ENCODE results near the gene KRT78.
"Not testable (repeated sequence)": the region's sequence is repeated elsewhere in the genome, so short reads cannot be mapped to it uniquely, and the experiment has no call there.

Gene KRT78

DNA sequence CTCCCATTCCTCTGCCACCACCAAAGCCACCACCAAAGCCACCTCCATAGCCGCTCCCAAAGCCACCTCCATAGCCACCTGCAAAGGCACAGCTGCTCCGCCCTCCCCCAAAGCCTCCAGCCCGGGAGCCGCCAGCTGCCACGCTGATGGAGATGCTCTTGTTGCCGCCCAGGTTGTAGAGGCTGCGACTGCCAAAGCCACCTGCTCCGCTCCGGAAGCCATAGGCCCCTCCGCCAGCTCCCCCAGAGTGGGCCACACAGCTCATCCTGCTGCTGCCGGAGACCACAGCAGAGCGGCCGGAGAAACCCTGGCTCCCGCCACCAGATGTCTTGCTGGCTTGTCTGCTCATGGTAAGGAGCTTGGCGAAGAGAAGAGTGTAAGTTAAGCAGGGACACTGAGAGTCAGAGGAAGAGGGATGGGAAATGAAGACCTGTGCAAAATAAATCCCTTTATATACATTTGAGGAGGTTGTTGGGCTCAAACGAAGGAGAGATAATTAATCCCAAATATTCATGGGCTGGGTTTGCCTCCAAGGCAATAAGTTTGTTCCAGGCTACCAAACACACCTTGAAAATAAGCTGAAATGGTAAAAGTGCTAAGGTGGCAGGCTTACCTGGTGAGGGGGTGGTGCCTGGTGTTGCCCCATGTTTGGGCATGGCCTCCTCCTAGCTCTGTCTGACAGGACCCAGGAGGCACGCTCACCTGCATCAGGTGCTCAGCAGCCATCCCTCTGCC, 52.9 kb downstream of the KRT78 start, which contains the start of gene KRT3:
KRT3 (minus strand) TSS at position 424 of the 735 bp plus-strand sequence; CDS start at position 349, 75 bp downstream.
- H3K27me3 ChIP-seq (ENCODE audit: control insufficient read depth, insufficient read depth, low read length, poor library complexity, severe bottlenecking): no peaks in the 10 kb centered on the region
- H3K4me3 ChIP-seq (ENCODE audit: insufficient read depth, low read depth, low read length): no peak within 1 kb of the TSS
- H3K36me3 ChIP-seq (ENCODE audit: control insufficient read depth, insufficient read depth, low read length): no peaks in the 10 kb centered on the region
- no peak within 1 kb of the TSS for H3K27ac ChIP-seq (ENCODE audit: insufficient read depth, low read depth, low read length, poor library complexity, severe bottlenecking)
- no peaks in the 10 kb centered on the region for H3K4me1 ChIP-seq (ENCODE audit: control insufficient read depth, insufficient read depth, low read length)
- no peaks in the 10 kb centered on the region for H3K9me3 ChIP-seq (ENCODE audit: control insufficient read depth, low read length)
- 95 to 96% methylated on average over 17 of the region's 17 CpGs for WGBS, 2 experiments

DNA sequence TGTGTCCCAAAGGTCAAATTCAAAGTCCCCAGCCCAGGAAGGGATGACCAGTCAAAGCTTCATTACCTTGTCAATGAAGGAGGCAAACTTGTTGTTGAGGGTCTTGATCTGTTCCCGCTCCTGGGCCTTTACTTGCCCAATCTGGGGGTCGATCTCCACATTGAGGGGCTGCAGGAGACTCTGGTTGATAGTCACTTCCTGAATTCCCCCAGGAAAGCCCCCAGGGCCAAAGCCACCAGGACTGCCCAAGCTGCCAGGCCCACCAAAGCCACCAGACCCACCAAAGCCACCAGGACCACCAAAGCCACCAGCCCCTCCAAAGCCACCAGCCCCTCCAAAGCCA, 53.5 kb downstream of the KRT78 start:
- H3K36me3 ChIP-seq (ENCODE audit: control insufficient read depth, insufficient read depth, low read length); H3K9me3 ChIP-seq (ENCODE audit: control insufficient read depth, low read length); H3K4me1 ChIP-seq (ENCODE audit: control insufficient read depth, insufficient read depth, low read length); H3K4me3 ChIP-seq (ENCODE audit: insufficient read depth, low read depth, low read length); H3K27me3 ChIP-seq (ENCODE audit: control insufficient read depth, insufficient read depth, low read length, poor library complexity, severe bottlenecking); H3K27ac ChIP-seq (ENCODE audit: insufficient read depth, low read depth, low read length, poor library complexity, severe bottlenecking): not testable (repeated sequence)
- 90 to 93% methylated on average over 2 of the region's 2 CpGs for WGBS, 2 experiments

DNA sequence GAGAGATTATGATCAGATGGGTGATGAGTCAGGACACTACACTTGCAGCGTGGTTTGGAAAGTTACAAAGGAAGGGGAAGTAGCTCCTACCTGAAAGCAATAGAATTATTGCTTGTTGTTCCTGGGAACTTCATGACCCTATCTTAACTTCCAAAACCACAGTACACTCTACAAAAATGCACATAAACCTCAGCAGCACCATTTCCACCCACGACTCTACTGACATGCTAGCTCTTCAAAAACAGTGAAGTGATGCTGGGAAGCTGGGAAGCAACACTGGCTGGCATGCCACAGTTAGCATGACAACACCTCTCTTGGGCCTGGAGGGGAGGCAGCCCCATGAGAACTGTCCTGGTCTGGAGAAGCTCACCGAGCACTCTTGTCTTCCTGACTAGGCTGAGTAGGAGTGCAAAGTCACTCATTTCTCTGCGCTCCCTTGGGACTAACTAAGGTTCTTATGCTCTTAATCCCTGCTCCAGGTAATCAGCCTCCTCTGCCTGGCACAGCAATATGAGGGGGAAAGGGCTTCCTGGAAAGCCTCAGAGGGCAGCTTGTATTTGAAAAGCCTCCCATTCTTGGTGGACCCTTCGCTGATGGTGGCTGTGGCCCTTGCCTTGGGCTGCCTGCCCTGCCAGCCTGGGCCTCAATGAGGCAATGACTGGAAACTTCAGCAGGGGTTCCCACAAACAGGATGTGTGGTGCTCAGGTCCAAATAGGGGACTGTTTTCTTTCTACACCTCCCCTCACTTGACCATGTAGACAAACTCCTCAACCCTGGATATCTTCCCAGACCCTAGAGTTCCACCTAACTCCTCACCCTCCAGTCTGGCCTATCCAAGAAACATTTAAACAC, 54.1 kb downstream of the KRT78 start:
- H3K27ac ChIP-seq (ENCODE audit: insufficient read depth, low read depth, low read length, poor library complexity, severe bottlenecking): no peak overlapping the region
- 86 to 90% methylated on average over 5 of the region's 5 CpGs for WGBS, 2 experiments
- H3K9me3 ChIP-seq (ENCODE audit: control insufficient read depth, low read length): no peaks in the 10 kb centered on the region
- H3K4me1 ChIP-seq (ENCODE audit: control insufficient read depth, insufficient read depth, low read length): no peaks in the 10 kb centered on the region
- no peaks in the 10 kb centered on the region for H3K36me3 ChIP-seq (ENCODE audit: control insufficient read depth, insufficient read depth, low read length)
- H3K27me3 ChIP-seq (ENCODE audit: control insufficient read depth, insufficient read depth, low read length, poor library complexity, severe bottlenecking): no peaks in the 10 kb centered on the region
- H3K4me3 ChIP-seq (ENCODE audit: insufficient read depth, low read depth, low read length): no peak overlapping the region

DNA sequence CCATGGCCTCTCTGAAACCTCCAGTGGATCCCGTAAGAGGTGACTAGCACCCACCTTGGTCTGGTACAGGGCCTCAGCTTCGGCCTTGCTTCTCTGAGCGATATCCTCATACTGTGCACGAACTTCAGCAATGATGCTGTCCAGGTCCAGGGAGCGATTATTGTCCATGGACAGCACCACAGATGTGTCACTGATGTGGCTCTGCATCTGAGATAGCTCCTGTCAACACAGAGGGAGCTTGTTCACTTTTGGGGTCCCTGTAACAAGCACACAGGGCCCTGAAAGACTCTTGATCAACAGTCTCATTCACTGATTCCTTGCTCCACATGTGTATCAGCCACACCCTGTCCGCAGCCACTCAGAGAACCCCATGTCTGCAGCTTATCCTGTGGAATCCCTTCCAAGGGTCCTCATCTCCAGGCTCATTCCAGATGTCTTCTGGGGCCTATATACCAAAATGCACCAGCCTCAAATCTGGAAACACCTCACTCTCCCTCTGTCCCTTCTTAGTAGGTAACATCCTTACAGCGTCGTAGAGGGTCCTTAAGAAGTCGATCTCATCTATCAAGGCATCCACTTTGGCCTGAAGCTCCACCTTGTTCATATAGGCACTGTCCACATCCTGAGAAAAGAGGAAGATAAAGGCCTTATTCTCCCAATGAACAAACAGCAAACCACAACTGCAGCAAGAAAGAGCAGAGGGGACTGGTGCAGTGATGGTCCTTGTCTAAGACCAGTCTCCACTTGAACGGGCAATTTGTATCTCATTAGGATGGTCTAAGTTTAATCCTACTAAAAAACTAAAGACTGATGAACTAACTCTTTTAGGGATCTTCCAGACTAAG, 56.4 kb downstream of the KRT78 start:
- Histone ChIP-seq H3K27ac (ENCODE audit: insufficient read depth, low read depth, low read length, poor library complexity, severe bottlenecking) (no peak overlapping the region), H3K9me3 (ENCODE audit: control insufficient read depth, low read length) (no peaks in the 10 kb centered on the region), H3K4me1 (ENCODE audit: control insufficient read depth, insufficient read depth, low read length) (no peaks in the 10 kb centered on the region), H3K27me3 (ENCODE audit: control insufficient read depth, insufficient read depth, low read length, poor library complexity, severe bottlenecking) (no peaks in the 10 kb centered on the region), H3K4me3 (ENCODE audit: insufficient read depth, low read depth, low read length) (no peak overlapping the region), H3K36me3 (ENCODE audit: control insufficient read depth, insufficient read depth, low read length) (no peaks in the 10 kb centered on the region)
- 93 to 96% methylated on average over 10 of the region's 10 CpGs for WGBS, 2 experiments

DNA sequence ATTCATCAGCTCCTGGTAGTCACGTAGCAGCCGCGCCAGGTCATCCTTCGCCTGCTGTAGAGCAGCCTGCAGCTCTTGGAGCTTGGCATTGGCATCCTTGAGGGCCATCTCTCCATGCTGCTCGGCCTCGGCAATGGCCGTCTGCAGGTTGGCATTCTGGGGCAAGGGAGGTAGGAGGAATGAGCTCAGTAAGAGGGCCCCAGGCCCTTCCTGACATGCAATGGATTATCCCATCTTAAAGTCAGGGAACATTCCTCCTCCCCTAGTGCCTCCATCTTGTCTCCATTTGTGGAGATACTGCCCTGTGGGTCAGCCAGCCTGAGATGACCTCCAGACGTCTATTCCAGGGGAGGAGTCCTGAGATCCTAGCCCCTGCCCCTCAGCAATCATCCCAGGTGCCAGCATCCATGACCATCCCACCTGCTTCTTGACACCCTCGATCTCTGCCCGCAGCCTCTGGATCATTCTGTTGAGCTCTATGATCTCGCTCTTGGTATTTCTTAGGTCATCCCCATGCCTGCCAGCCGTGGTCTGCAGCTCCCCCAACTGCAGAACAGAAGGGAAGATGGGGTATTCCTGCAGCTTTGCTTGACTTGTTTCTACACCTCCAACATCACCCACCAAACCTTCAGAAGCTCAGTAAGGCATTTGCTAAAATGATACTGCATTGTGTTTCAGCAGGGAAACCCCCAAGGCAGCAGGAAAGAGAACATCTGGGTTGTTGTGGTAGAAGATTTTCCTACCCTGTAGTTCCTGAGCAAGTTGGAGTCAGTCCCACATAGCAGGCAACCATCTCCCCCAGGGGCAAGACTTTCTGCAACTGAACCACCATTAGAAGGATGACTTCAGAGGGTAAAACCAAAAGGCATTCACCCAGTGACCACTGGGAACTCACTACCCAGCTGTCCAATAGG, 57.3 kb downstream of the KRT78 start:
- no peaks in the 10 kb centered on the region for H3K4me1 ChIP-seq (ENCODE audit: control insufficient read depth, insufficient read depth, low read length)
- WGBS, 2 experiments: 93 to 94% methylated on average over 12 of the region's 12 CpGs

DNA sequence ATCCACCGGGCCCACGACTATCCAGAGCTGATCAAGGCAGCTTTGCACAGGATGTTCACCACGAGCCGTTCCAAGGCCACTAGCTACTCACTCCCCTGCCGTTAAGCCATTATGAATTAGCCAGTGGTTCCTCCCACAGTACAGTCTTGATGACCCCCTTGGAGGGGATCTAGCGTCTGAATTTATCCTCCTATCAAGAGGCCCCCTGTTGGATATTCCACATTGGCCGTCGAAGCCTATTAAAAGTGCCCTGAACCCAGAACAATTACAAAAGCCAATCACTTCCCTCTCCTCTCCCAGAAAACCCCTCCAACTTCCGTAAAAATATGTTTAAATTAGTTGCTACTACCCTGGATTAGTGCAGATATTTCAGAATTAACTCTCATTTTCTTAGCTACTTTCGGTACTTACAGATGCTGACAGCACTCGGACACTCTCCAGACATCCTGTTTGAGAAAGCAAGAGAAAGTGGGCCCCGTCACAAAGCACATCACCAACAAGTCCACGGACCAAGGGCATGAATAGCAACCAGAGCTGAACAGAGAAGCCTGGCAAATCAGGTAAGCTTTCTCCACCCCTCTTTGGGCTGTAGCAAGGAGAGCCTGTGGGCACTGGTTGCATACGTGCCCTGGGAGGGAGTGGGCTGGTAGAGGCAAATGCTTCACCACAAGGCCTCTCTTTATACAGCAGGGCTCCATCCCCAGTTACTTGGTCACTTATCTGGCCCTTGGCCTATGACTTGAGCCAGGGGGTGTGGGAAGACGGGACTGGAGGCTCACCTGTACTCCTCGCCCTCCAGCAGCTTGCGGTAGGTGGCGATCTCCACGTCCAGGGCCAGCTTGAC, 58.1 kb downstream of the KRT78 start:
- Histone ChIP-seq H3K9me3 (ENCODE audit: control insufficient read depth, low read length) (no peaks in the 10 kb centered on the region), H3K36me3 (ENCODE audit: control insufficient read depth, insufficient read depth, low read length) (no peaks in the 10 kb centered on the region), H3K4me3 (ENCODE audit: insufficient read depth, low read depth, low read length) (no peak overlapping the region), H3K27me3 (ENCODE audit: control insufficient read depth, insufficient read depth, low read length, poor library complexity, severe bottlenecking) (no peaks in the 10 kb centered on the region), H3K27ac (ENCODE audit: insufficient read depth, low read depth, low read length, poor library complexity, severe bottlenecking) (no peak overlapping the region), H3K4me1 (ENCODE audit: control insufficient read depth, insufficient read depth, low read length) (no peaks in the 10 kb centered on the region)
- 91 to 93% methylated on average over 19 of the region's 19 CpGs for WGBS, 2 experiments

More for the DNA sequence above, 57.3 kb downstream of the KRT78 start:
- no peaks in the 10 kb centered on the region for H3K36me3 ChIP-seq (ENCODE audit: control insufficient read depth, insufficient read depth, low read length)
- H3K27ac ChIP-seq (ENCODE audit: insufficient read depth, low read depth, low read length, poor library complexity, severe bottlenecking): no peak overlapping the region
- H3K9me3 ChIP-seq (ENCODE audit: control insufficient read depth, low read length): no peaks in the 10 kb centered on the region
- H3K4me3 ChIP-seq (ENCODE audit: insufficient read depth, low read depth, low read length): no peak overlapping the region
- no peaks in the 10 kb centered on the region for H3K27me3 ChIP-seq (ENCODE audit: control insufficient read depth, insufficient read depth, low read length, poor library complexity, severe bottlenecking)

DNA sequence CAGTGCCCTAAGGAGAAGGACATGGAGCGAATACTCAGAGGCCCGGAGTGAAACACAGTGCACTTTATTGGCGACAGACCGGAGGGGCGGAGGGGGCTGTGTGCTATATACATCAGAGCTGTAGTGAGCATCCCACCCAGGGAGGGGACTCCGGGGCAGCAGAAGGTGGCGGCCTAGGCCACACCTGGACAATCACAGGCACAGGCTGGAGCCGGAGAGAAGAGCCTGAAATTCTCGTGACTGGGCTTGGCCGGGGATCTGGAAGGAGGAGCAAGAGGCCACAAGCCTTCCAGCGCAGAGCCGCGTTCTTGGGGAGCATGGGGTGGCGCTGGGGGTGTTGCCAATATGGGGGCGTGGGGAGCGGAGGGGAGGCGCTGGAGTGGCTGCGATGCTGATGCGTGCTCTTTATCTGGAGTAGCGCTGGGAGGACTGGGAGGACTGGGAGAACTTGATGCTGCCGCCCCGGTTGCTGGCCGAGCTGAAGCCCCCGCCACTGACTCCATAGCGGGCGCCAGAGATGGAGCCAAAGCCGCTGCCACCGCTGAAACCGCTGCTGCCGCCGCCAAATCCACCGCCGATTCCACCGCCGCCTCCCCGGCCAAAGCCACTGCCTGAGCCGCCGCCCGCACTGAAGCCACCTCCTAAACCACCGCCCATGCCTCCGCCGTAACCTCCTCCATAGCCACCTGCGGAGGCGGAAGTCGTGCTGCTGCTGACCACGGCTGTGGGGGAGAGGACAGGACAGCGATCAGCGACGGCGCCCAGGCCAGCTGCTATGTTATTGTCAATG, 59.0 kb downstream of the KRT78 start:
- Histone ChIP-seq H3K27ac (ENCODE audit: insufficient read depth, low read depth, low read length, poor library complexity, severe bottlenecking) (no peak overlapping the region), H3K36me3 (ENCODE audit: control insufficient read depth, insufficient read depth, low read length) (no peaks in the 10 kb centered on the region), H3K4me1 (ENCODE audit: control insufficient read depth, insufficient read depth, low read length) (no peaks in the 10 kb centered on the region), H3K4me3 (ENCODE audit: insufficient read depth, low read depth, low read length) (no peak overlapping the region), H3K9me3 (ENCODE audit: control insufficient read depth, low read length) (no peaks in the 10 kb centered on the region), H3K27me3 (ENCODE audit: control insufficient read depth, insufficient read depth, low read length, poor library complexity, severe bottlenecking) (no peaks in the 10 kb centered on the region)
- 89% methylated on average over 50 of the region's 50 CpGs for WGBS, 2 experiments

DNA sequence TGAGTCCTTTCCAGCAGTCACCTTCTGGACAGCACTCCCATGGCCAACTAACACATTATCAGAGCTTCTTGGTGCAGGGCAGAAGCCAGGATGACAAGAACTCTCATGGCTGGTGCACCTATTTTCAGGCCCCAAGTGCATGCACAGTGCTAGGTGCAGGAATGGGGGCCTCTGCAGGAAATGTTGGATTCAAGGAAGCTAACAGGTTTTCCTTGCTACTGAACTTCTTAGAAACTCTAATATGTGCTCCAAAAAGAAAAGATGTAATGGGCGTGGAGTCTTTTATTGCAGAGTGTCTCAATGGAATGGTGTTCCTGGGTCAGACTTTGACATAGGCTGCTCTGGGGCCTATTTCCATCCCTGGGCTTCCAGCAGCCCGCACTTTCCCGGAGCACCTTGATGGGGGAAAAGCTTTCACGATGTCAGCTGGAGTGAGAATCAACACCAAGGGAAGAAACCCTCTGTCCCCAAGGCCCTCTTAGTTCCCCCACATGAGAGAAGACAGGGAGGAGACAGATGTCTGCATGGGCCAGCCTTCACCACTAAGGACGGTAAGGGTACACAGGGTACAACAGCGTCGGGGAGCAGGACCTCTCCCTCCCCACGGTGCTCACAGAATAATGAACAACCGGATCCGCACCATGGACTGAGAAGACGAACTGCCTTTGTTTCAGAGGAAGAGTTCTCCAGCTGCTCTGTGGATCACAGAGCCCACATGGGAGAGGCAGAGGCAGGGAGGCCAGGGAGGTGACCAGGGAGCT, 59.7 kb downstream of the KRT78 start:
- WGBS, 2 experiments: 94% methylated on average over 11 of the region's 11 CpGs
- no peaks in the 10 kb centered on the region for H3K4me1 ChIP-seq (ENCODE audit: control insufficient read depth, insufficient read depth, low read length)
- H3K9me3 ChIP-seq (ENCODE audit: control insufficient read depth, low read length): no peaks in the 10 kb centered on the region
- no peaks in the 10 kb centered on the region for H3K36me3 ChIP-seq (ENCODE audit: control insufficient read depth, insufficient read depth, low read length)
- no peak overlapping the region for H3K4me3 ChIP-seq (ENCODE audit: insufficient read depth, low read depth, low read length)
- H3K27ac ChIP-seq (ENCODE audit: insufficient read depth, low read depth, low read length, poor library complexity, severe bottlenecking): no peak overlapping the region
- H3K27me3 ChIP-seq (ENCODE audit: control insufficient read depth, insufficient read depth, low read length, poor library complexity, severe bottlenecking): no peaks in the 10 kb centered on the region

All from ectodermal cell (in vitro differentiated cells).